H1 (cell line): ENCODE measurements around the gene STEAP1. TPM values are rescaled to one million over a fixed set of nuclear protein-coding genes. Genes with fewer than 3 reads are reported as not detected.

ENCODE experiments used
- CTCF ChIA-PET: fragments of 300-600 bp; sonication (Branson Sonifier 250); formaldehyde crosslinking; loops from one replicate; lab custom pipeline; 2021; ENCODE audit not compliant: partially characterized antibody; lab: Charles Lee
- POLR2A ChIA-PET: fragments of 300-600 bp; sonication (Branson Sonifier 250); formaldehyde crosslinking; loops from one replicate; lab custom pipeline; 2021; ENCODE audit warnings: inconsistent platforms; ENCODE audit not compliant: partially characterized antibody; lab: Charles Lee
- DNase-seq, 2 experiments: peaks; one replicate each; pipeline versions ENCODE4 v3.0.0 to v3.0.0-alpha.2; 2010 to 2022; ENCODE audit warnings: low spot score in 2 of 2, low read depth in 1 of 2, mixed read lengths in 1 of 2
- FAIRE-seq: peaks from 2 replicates; lab custom pipeline; 2011; peaks lifted over from hg19 to GRCh38; lab: Jason Lieb, UNC
- H2AFZ ChIP-seq: 2 replicates; pipeline ENCODE4 v1.8.1; 2012; ENCODE audit warnings: low read length, inconsistent platforms
- H2AK5ac ChIP-seq: 2 replicates; pipeline ENCODE4 v1.6.1; 2013; ENCODE audit warnings: low read depth, low read length
- H2BK120ac ChIP-seq: replicated peaks from 2 replicates; pipeline ENCODE3; 2013; ENCODE audit warnings: low read depth, low read length, inconsistent platforms
- H2BK12ac ChIP-seq: 2 replicates; pipeline ENCODE4 v1.6.1; 2013; ENCODE audit warnings: low read depth, low read length
- H2BK15ac ChIP-seq: 2 replicates; pipeline ENCODE4 v1.6.1; 2013; ENCODE audit warnings: low read length
- H2BK20ac ChIP-seq: 2 replicates; pipeline ENCODE4 v1.6.1; 2013; ENCODE audit warnings: low read length
- H2BK5ac ChIP-seq: 2 replicates; pipeline ENCODE4 v1.6.1; 2013; ENCODE audit warnings: low read depth, low read length
- H3K14ac ChIP-seq: 2 replicates; pipeline ENCODE4 v1.6.1; 2013; ENCODE audit warnings: inconsistent platforms; ENCODE audit not compliant: insufficient read length
- H3K18ac ChIP-seq: 2 replicates; pipeline ENCODE4 v1.6.1; 2013; ENCODE audit warnings: low read length; ENCODE audit errors: extremely low read depth
- H3K23ac ChIP-seq: 2 replicates; pipeline ENCODE4 v1.6.1; 2013; ENCODE audit warnings: inconsistent platforms; ENCODE audit not compliant: insufficient read length
- H3K23me2 ChIP-seq: 2 replicates; pipeline ENCODE4 v1.6.1; 2013; ENCODE audit warnings: low read depth, low read length
- H3K27ac ChIP-seq: 2 replicates; pipeline ENCODE4 v1.6.1; 2011; ENCODE audit warnings: low read depth, low read length, inconsistent platforms
- H3K27me3 ChIP-seq, 4 experiments: replicated peaks in 1 of 4; 1 replicate in 1 of 4; 2 replicates in 3 of 4; pipeline versions ENCODE4 v1.6.1 to v1.8.1; 2011 to 2013; ENCODE audit warnings: low read length in 3 of 4, mild to moderate bottlenecking in 3 of 4, inconsistent platforms in 2 of 4, mixed read lengths in 2 of 4, moderate library complexity in 1 of 4; ENCODE audit not compliant: control insufficient read depth in 3 of 4, insufficient read depth in 3 of 4; ENCODE audit errors: extremely low read depth in 1 of 4
- H3K36me3 ChIP-seq, 4 experiments: 2 replicates each; pipeline versions ENCODE4 v1.6.1 to v1.8.1; 2011 to 2013; ENCODE audit warnings: mild to moderate bottlenecking in 4 of 4, low read length in 3 of 4, moderate library complexity in 2 of 4, control low read depth in 1 of 4, inconsistent platforms in 1 of 4; ENCODE audit not compliant: insufficient read depth in 4 of 4, control insufficient read depth in 2 of 4
- H3K4ac ChIP-seq: replicated peaks from 2 replicates; pipeline ENCODE3; 2013; ENCODE audit warnings: low read length, low read depth, mixed read lengths, inconsistent platforms; ENCODE audit not compliant: insufficient read length
- H3K4me1 ChIP-seq, 4 experiments: replicated peaks in 1 of 4; 1 replicate in 1 of 4; 2 replicates in 3 of 4; pipeline versions ENCODE4 v1.6.1 to v1.8.1; 2011 to 2013; ENCODE audit warnings: low read length in 3 of 4, inconsistent platforms in 2 of 4, mixed read lengths in 1 of 4; ENCODE audit not compliant: insufficient read depth in 4 of 4, control insufficient read depth in 3 of 4
- H3K4me2 ChIP-seq, 2 experiments: 2 replicates each; pipeline versions ENCODE4 v1.6.1 to v1.8.1; 2011 to 2013; ENCODE audit warnings: low read depth in 2 of 2, low read length in 2 of 2, control low read depth in 1 of 2, inconsistent platforms in 1 of 2, mild to moderate bottlenecking in 1 of 2; ENCODE audit not compliant: insufficient read depth in 1 of 2
- H3K4me3 ChIP-seq, 4 experiments: fragments of 200-600, 300-600 bp in 1 of 4; sonication (generic), shearing (Covaris generic), sonication (Bioruptor Twin) in 1 of 4; 2 replicates each; pipeline versions ENCODE4 v1.5.1 to v1.8.1; 2011 to 2016; ENCODE audit warnings: low read length in 4 of 4, low read depth in 3 of 4, control low read depth in 2 of 4, inconsistent platforms in 2 of 4, mild to moderate bottlenecking in 2 of 4, mixed read lengths in 1 of 4, moderate library complexity in 1 of 4; ENCODE audit not compliant: insufficient read depth in 2 of 4; ENCODE audit errors: extremely low read depth in 1 of 4
- H3K56ac ChIP-seq: replicated peaks from 2 replicates; pipeline ENCODE3; 2013; ENCODE audit warnings: low read depth, mild to moderate bottlenecking, mixed read lengths, low read length, inconsistent platforms; ENCODE audit not compliant: insufficient read length
- H3K79me1 ChIP-seq: 2 replicates; pipeline ENCODE4 v1.6.1; 2013; ENCODE audit warnings: low read depth, low read length, control low read depth
- H3K79me2 ChIP-seq, 2 experiments: 2 replicates each; pipeline versions ENCODE4 v1.6.1 to v1.8.1; 2012 to 2013; ENCODE audit warnings: low read length in 2 of 2, mild to moderate bottlenecking in 2 of 2, inconsistent platforms in 1 of 2; ENCODE audit not compliant: insufficient read depth in 2 of 2, control insufficient read depth in 1 of 2
- H3K9ac ChIP-seq, 4 experiments: replicated peaks in 1 of 4; 1 replicate in 1 of 4; 2 replicates in 3 of 4; pipeline versions ENCODE4 v1.6.1 to v1.8.1; 2011 to 2013; ENCODE audit warnings: low read depth in 3 of 4, low read length in 3 of 4, control low read depth in 2 of 4, mild to moderate bottlenecking in 2 of 4, moderate library complexity in 2 of 4, inconsistent platforms in 1 of 4; ENCODE audit errors: extremely low read depth in 1 of 4
- H3K9me3 ChIP-seq, 2 experiments: 2 replicates each; pipeline versions ENCODE4 v1.6.1 to v1.8.1; 2012 to 2013; ENCODE audit warnings: mild to moderate bottlenecking in 2 of 2, moderate library complexity in 2 of 2, control low read depth in 1 of 2, inconsistent platforms in 1 of 2, low read depth in 1 of 2, low read length in 1 of 2, mixed read lengths in 1 of 2; ENCODE audit not compliant: insufficient read depth in 2 of 2
- H4K20me1 ChIP-seq, 2 experiments: replicated peaks in 1 of 2; 2 replicates each; pipeline versions ENCODE3 to v1.8.1; 2011 to 2013; ENCODE audit warnings: inconsistent platforms in 2 of 2, low read length in 2 of 2, mild to moderate bottlenecking in 1 of 2; ENCODE audit not compliant: insufficient read depth in 2 of 2, control insufficient read depth in 1 of 2
- H4K5ac ChIP-seq: 2 replicates; pipeline ENCODE4 v1.6.1; 2013; ENCODE audit warnings: low read length, low read depth, mixed read lengths, inconsistent platforms; ENCODE audit not compliant: insufficient read length
- H4K8ac ChIP-seq: 2 replicates; pipeline ENCODE4 v1.8.0; 2013; ENCODE audit warnings: mild to moderate bottlenecking, moderate library complexity, low read length, inconsistent platforms; ENCODE audit not compliant: insufficient read depth; ENCODE audit errors: extremely low read depth
- H4K91ac ChIP-seq: replicated peaks from 2 replicates; pipeline ENCODE3; 2013; ENCODE audit warnings: low read length, mixed read lengths, inconsistent platforms; ENCODE audit not compliant: insufficient read length
- BRCA1 ChIP-seq: IDR thresholded peaks from 2 replicates; pipeline ENCODE4 v1.6.1; 2012; ENCODE audit warnings: low read depth, low read length, improper control_type of control experiment
- CEBPB ChIP-seq: IDR thresholded peaks from 2 replicates; pipeline ENCODE4 v1.6.1; 2012; ENCODE audit warnings: low read depth, low read length
- CHD2 ChIP-seq: IDR thresholded peaks from 2 replicates; pipeline ENCODE4 v1.6.1; 2012; ENCODE audit warnings: low read length, improper control_type of control experiment
- EZH2 ChIP-seq: fragments of 200-600 bp; sonication (generic); IDR thresholded peaks from 2 replicates; pipeline ENCODE4 v1.7.1; 2012; ENCODE audit warnings: low read depth, mild to moderate bottlenecking, moderate library complexity, low read length, inconsistent platforms; ENCODE audit not compliant: severe bottlenecking
- GABPA ChIP-seq: IDR thresholded peaks from 2 replicates; pipeline ENCODE4 v1.6.1; 2011; ENCODE audit warnings: mild to moderate bottlenecking, low read length, moderate library complexity, borderline replicate concordance; ENCODE audit not compliant: insufficient read depth
- KDM1A ChIP-seq: fragments of 200-600, 300-600 bp; sonication (generic); IDR thresholded peaks from 2 replicates; pipeline ENCODE4 v1.7.1; 2016; ENCODE audit warnings: mild to moderate bottlenecking, low read length, borderline replicate concordance
- NANOG ChIP-seq: IDR thresholded peaks from 2 replicates; pipeline ENCODE4 v1.6.1; 2011; ENCODE audit warnings: low read length, low read depth, mild to moderate bottlenecking, inconsistent platforms; ENCODE audit not compliant: insufficient read depth, poor library complexity, severe bottlenecking
- POLR2A ChIP-seq, 2 experiments: IDR thresholded peaks; 1 replicate in 1 of 2; 2 replicates in 1 of 2; pipeline ENCODE4 v1.6.1; 2011; ENCODE audit warnings: low read depth in 2 of 2, low read length in 2 of 2, mild to moderate bottlenecking in 2 of 2; ENCODE audit errors: control extremely low read depth in 1 of 2
- RAD21 ChIP-seq, 2 experiments: IDR thresholded peaks in 1 of 2; conservative IDR thresholded peaks in 1 of 2; 2 replicates each; pipeline ENCODE4 v1.6.1; 2011; ENCODE audit warnings: low read depth in 2 of 2, low read length in 2 of 2, improper control_type of control experiment in 1 of 2, inconsistent platforms in 1 of 2, mild to moderate bottlenecking in 1 of 2, moderate library complexity in 1 of 2
- SAP30 ChIP-seq: fragments of 300-600 bp; sonication (generic); IDR thresholded peaks from 2 replicates; pipeline ENCODE4 v1.7.1; 2012; ENCODE audit warnings: low read length, moderate library complexity, mild to moderate bottlenecking, inconsistent platforms; ENCODE audit not compliant: insufficient read depth, insufficient replicate concordance
- SIX5 ChIP-seq: IDR thresholded peaks from 2 replicates; pipeline ENCODE4 v1.6.1; 2011; ENCODE audit warnings: mild to moderate bottlenecking, low read depth, low read length
- TBP ChIP-seq: IDR thresholded peaks from 2 replicates; pipeline ENCODE4 v1.6.1; 2011; ENCODE audit warnings: low read depth, low read length, improper control_type of control experiment
- TCF12 ChIP-seq: IDR thresholded peaks from 2 replicates; pipeline ENCODE4 v1.6.1; 2011; ENCODE audit warnings: low read depth, mild to moderate bottlenecking, low read length
- WGBS, 2 experiments: shearing (Covaris generic) in 1 of 2; methylation state at CpG; one replicate each; pipeline versions ENCODE4 v1.1.6 to v1.1.7; 2013 to 2015; ENCODE audit warnings: low lambda C conversion rate in 2 of 2, mixed read lengths in 2 of 2, inconsistent platforms in 1 of 2, low coverage in 1 of 2, missing lambda C conversion rate in 1 of 2; ENCODE audit not compliant: insufficient replicate concordance in 2 of 2, insufficient coverage in 1 of 2, insufficient read length in 1 of 2; ENCODE audit errors: extremely low coverage in 1 of 2, missing lambda C conversion rate in 1 of 2; 5-methylcytosine and 5-hydroxymethylcytosine counted together
- polyA plus RNA-seq, 7 experiments: library from polyadenylated mRNA; depleted of rRNA in 3 of 7; stranded (reverse) in 5 of 7; unstranded in 2 of 7; fragments of >200 nt in 5 of 7; fragments of 200-250 nt in 2 of 7; gene quantifications; 1 replicate in 5 of 7; 2 replicates in 1 of 7; 4 replicates in 1 of 7; pipeline versions ENCODE4 v1.2.1 to v1.2.3, GENCODE V29; 2011 to 2013; ENCODE audit warnings: missing spikeins in 2 of 7, mixed read lengths in 2 of 7
- total RNA-seq: library from RNA; stranded (reverse); fragmentation: NEBNext Ultra II Directional; extraction: Animal tissue kit (Norgen Biotek cat#: 25700); gene quantifications from 2 replicates; pipeline ENCODE4 v1.2.1, GENCODE V29; 2021
- TF ChIP-seq, protein P1 (sequence below): IDR thresholded peaks from 2 replicates; pipeline ENCODE4 v1.6.1; 2012; ENCODE audit warnings: inconsistent platforms

STEAP1 gene
- total and polyA plus RNA-seq, 2 of the 8 experiments (the other 6 are each of a cell fraction or from before 2014, with no cell fraction given): 9.2 to 9.5 TPM

DNA sequence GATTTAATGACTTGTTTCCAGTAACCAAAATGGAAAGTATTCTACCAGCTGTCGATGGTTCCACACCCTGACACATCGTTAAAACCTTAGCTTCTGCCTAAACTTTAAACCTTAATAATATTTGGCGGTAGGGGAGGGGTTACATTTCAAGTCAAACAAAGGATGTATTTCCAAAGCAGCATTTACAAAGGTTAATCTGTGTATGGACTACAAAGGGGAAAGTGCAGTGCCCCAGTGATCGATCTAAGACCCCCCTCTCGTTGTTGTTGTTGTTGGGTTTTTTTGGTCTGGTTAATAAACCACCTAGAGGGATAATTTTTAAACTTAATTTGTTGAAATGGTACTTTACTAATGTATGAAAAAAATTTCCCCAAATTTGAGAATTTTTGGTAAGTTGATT lies 56.2 kb downstream of the STEAP1 start:
- Histone ChIP-seq H4K5ac (no peak overlapping the region), H3K56ac (no peak overlapping the region), H2BK20ac (no peak overlapping the region), H3K23ac (no peak overlapping the region), H3K4me2 (peak overlapping the region; percentile 97 to 98), H2AK5ac (no peak overlapping the region), H3K27me3 (no peaks in the 10 kb centered on the region), H2AFZ (peak overlapping the region; percentile 83; the same call in 1 of the 2 replicates), H2BK12ac (no peak overlapping the region), H3K4ac (no peak overlapping the region), H4K8ac (no peak overlapping the region), H3K79me1 (no peaks in the 10 kb centered on the region), H3K4me1 (peaks cover 2 to 10% (median 8%) of the 10 kb centered on the region in 4 experiments; a peak in 6 of 7 replicates), H4K20me1 (no peaks in the 10 kb centered on the region), H2BK15ac (no peak overlapping the region), H4K91ac (no peak overlapping the region), H2BK5ac (no peak overlapping the region), H3K9me3 (no peaks in the 10 kb centered on the region), H3K9ac (no peak overlapping the region; a peak in 2 of 7 replicates), H2BK120ac (no peak overlapping the region), H3K4me3 (peak overlapping the region; percentile 80 to 98 (median 88); a peak in 7 of 8 replicates), H3K23me2 (peaks cover 13% of the 10 kb centered on the region), H3K18ac (no peak overlapping the region), H3K14ac (no peak overlapping the region), H3K79me2 (peaks cover 0 to 33% of the 10 kb centered on the region in 2 experiments; a peak in 3 of 4 replicates), H3K36me3 (no peaks in the 10 kb centered on the region), H3K27ac (no peak overlapping the region)
- WGBS, 2 experiments: 40% methylated on average over 5 of the region's 5 CpGs; no CpG with 5 or more reads in 1 of the 2 experiments
- ChIA-PET POLR2A (interaction anchor here (1.1 to 5.4 kb wide), 4 partner anchors 14 to 239 kb away, joined by 3 to 48 read pairs (median 6); no protein-coding TSS in a partner anchor), CTCF (interaction anchor here (0.6 to 1.5 kb wide), 4 partner anchors 13 to 266 kb away, joined by 3 to 6 read pairs (median 3); no protein-coding TSS in a partner anchor)
- no peak for FAIRE-seq
- no peak for DNase-seq
- no peak for TF ChIP-seq POLR2A (IDR thresholded peaks at IDR 0.05; ENCODE audit: control extremely low read depth in 1 of 2, low read depth in 2 of 2, low read length in 2 of 2)
- TF ChIP-seq, protein P1, sequence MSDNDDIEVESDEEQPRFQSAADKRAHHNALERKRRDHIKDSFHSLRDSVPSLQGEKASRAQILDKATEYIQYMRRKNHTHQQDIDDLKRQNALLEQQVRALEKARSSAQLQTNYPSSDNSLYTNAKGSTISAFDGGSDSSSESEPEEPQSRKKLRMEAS: no peak
- no peak for TF ChIP-seq CHD2
- no peak for TF ChIP-seq KDM1A
- TF ChIP-seq SIX5: no peak
- no peak for TF ChIP-seq SAP30
- TF ChIP-seq BRCA1: no peak
- no peak for TF ChIP-seq TCF12
- TF ChIP-seq EZH2: no peak
- no peak for TF ChIP-seq RAD21 (IDR thresholded peaks at IDR 0.05 in 1 of 2, conservative IDR thresholded peaks at IDR 0.05 in 1 of 2; ENCODE audit: low read depth in 2 of 2, low read length in 2 of 2)
- TF ChIP-seq CEBPB: no peak
- no peak for TF ChIP-seq TBP
- TF ChIP-seq NANOG: no peak
- no peak for TF ChIP-seq GABPA
